ENCODE data around the gene CPA1.

GRCh38 chr7:130367088-130367755 lies 13.1 kb upstream of the CPA1 start:
- TF ChIP-seq POLR2A (IDR thresholded peaks at IDR 0.05; ENCODE audit: low read length) = no peak
- TF ChIP-seq GATA1 (IDR thresholded peaks at IDR 0.05; ENCODE audit: low read depth, low read length) = no peak
